Mammary epithelial cell (primary cell): ENCODE data around the gene MYH7.

Experiments
- CTCF ChIP-seq, 2 donors: IDR thresholded peaks in 1 of 2; conservative IDR thresholded peaks in 1 of 2; 2 replicates each; pipeline ENCODE4 v1.5.1; 2011 to 2012; ENCODE audit warnings: inconsistent platforms in 2 of 2, low read length in 2 of 2, mild to moderate bottlenecking in 2 of 2, control low read depth in 1 of 2, low read depth in 1 of 2; ENCODE audit not compliant: insufficient read depth in 1 of 2; ENCODE audit errors: extremely low read depth in 1 of 2
- EZH2 ChIP-seq: IDR thresholded peaks from 2 replicates; pipeline ENCODE4 v1.6.1; 2012; ENCODE audit warnings: low read length, inconsistent platforms, borderline replicate concordance

GRCh38 chr14:23378612-23379220, 56.7 kb downstream of the MYH7 start:
- TF ChIP-seq CTCF (conservative IDR thresholded peaks at IDR 0.05 in 1 of 2, IDR thresholded peaks at IDR 0.05 in 1 of 2; ENCODE audit: extremely low read depth in 1 of 2, insufficient read depth in 1 of 2, low read depth in 1 of 2, low read length in 2 of 2) = no peak
- no peak for TF ChIP-seq EZH2
